Thyroid gland (tissue), 4 donors: Measurements from ENCODE around the gene C19orf25.

Experiments
- CTCF ChIP-seq, 6 experiments: fragments of 200-600 bp in 3 of 6; fragments of 450-650 bp in 3 of 6; sonication (generic) in 3 of 6; IDR thresholded peaks; one replicate each; pipeline ENCODE4 v1.5.1; 2016 to 2019; ENCODE audit warnings: antibody characterized with exemption in 6 of 6, mild to moderate bottlenecking in 2 of 6, inconsistent platforms in 1 of 6, moderate library complexity in 1 of 6
- POLR2A ChIP-seq, 2 donors: fragments of 450-650 bp; IDR thresholded peaks; one replicate each; pipeline ENCODE4 v1.6.1; 2017; ENCODE audit warnings: antibody characterized with exemption in 2 of 2, mild to moderate bottlenecking in 2 of 2, moderate library complexity in 1 of 2

- TF ChIP-seq CTCF (IDR thresholded peaks at IDR 0.05) (no peak), POLR2A (IDR thresholded peaks at IDR 0.05) (no peak)
These were observed 52.3 kb downstream of the C19orf25 start for GRCh38 chr19:1426736-1427135.
